GM12878 (cell line): ENCODE measurements around the gene LRRC51. TPM values are rescaled to one million over a fixed set of nuclear protein-coding genes. Genes with fewer than 3 reads are reported as not detected.
A peak's percentile ranks its signal among the peaks of the same experiment; 100 is the strongest.

Experiments used
- ATAC-seq: fragments of 200-7000 bp; cut with Tn5 transposase; 3 replicates; pipeline ENCODE4 v1.9.1; 2020; ENCODE audit warnings: mild to moderate bottlenecking, moderate library complexity
- BruUV-seq: library from RNA; stranded (reverse); fragments of 400-500 nt; replicated peaks from 2 replicates; lab custom pipeline; 2021; lab: Mats Ljungman, UMichigan
- CTCF ChIA-PET: fragments of 300-600 bp; sonication (Branson Sonifier 250); formaldehyde crosslinking; extraction: SDS; loops from one replicate; lab custom pipeline; 2021; ENCODE audit warnings: inconsistent platforms; lab: Yijun Ruan, JAX
- POLR2A ChIA-PET: fragments of 350-600 bp; formaldehyde crosslinking; extraction: SDS; loops from one replicate; lab custom pipeline; 2021; ENCODE audit warnings: inconsistent platforms; lab: Charles Lee
- RAD21 ChIA-PET: fragments of 300-600 bp; sonication (Branson Sonifier 250); formaldehyde crosslinking; loops from one replicate; lab custom pipeline; 2023; ENCODE audit warnings: antibody characterized with exemption; ENCODE audit not compliant: unreplicated experiment; lab: Charles Lee
- SMC1A ChIA-PET: fragments of 300-600 bp; sonication (Branson Sonifier 250); formaldehyde crosslinking; loops from one replicate; lab custom pipeline; 2023; ENCODE audit not compliant: unreplicated experiment, uncharacterized antibody; lab: Charles Lee
- DNase-seq: peaks from one replicate; pipeline ENCODE4 v3.0.0-alpha.2; 2011; ENCODE audit warnings: low read depth, low spot score
- FAIRE-seq: peaks from 3 replicates; lab custom pipeline; 2011; peaks lifted over from hg19 to GRCh38; lab: Jason Lieb, UNC
- H2AFZ ChIP-seq: 2 replicates; pipeline ENCODE4 v1.6.0; 2011; ENCODE audit warnings: low read depth, low read length, control low read depth; ENCODE audit not compliant: control insufficient read depth
- H3K27ac ChIP-seq: 2 replicates; pipeline ENCODE4 v1.5.1; 2011; ENCODE audit warnings: control low read depth; ENCODE audit not compliant: control insufficient read depth, insufficient read depth
- H3K27me3 ChIP-seq, 2 experiments: replicated peaks in 1 of 2; 2 replicates each; pipeline versions ENCODE4 v1.6.0 to v1.6.1; 2011; ENCODE audit warnings: low read length in 1 of 2; ENCODE audit not compliant: control insufficient read depth in 2 of 2, insufficient read depth in 2 of 2
- H3K36me3 ChIP-seq, 2 experiments: 2 replicates each; pipeline ENCODE4 v1.5.1; 2011; ENCODE audit warnings: low read length in 1 of 2; ENCODE audit not compliant: control insufficient read depth in 2 of 2, insufficient read depth in 2 of 2
- H3K4me1 ChIP-seq: 2 replicates; pipeline ENCODE4 v1.6.1; 2011; ENCODE audit warnings: mild to moderate bottlenecking, low read length, moderate library complexity, mixed read lengths; ENCODE audit not compliant: control insufficient read depth, insufficient read depth
- H3K4me2 ChIP-seq: 2 replicates; pipeline ENCODE4 v1.6.0; 2011; ENCODE audit warnings: control low read depth; ENCODE audit not compliant: control insufficient read depth, insufficient read depth
- H3K4me3 ChIP-seq: fragments of 200-600 bp; sonication (generic); 2 replicates; pipeline ENCODE4 v1.5.1; 2016
- H3K79me2 ChIP-seq: 2 replicates; pipeline ENCODE4 v1.6.0; 2011; ENCODE audit warnings: low read length; ENCODE audit not compliant: control insufficient read depth, insufficient read depth
- H3K9ac ChIP-seq: 2 replicates; pipeline ENCODE4 v1.8.0; 2011; ENCODE audit warnings: low read length, control low read depth, mixed read lengths; ENCODE audit not compliant: control insufficient read depth, insufficient read depth
- H3K9me3 ChIP-seq: replicated peaks from 3 replicates; pipeline ENCODE4 v1.5.1; 2011; ENCODE audit warnings: mild to moderate bottlenecking, low read length; ENCODE audit not compliant: control insufficient read depth, insufficient read depth
- H4K20me1 ChIP-seq: 2 replicates; pipeline ENCODE4 v1.6.0; 2011; ENCODE audit not compliant: control insufficient read depth, insufficient read depth
- BCLAF1 ChIP-seq: fragments of 450-650 bp; IDR thresholded peaks from 2 replicates; pipeline ENCODE4 v1.6.1; 2017; ENCODE audit warnings: antibody characterized with exemption, mild to moderate bottlenecking, moderate library complexity
- BRCA1 ChIP-seq: IDR thresholded peaks from 2 replicates; pipeline ENCODE4 v1.6.1; 2011; ENCODE audit warnings: low read depth, low read length, improper control_type of control experiment
- DPF2 ChIP-seq: fragments of 450-650 bp; IDR thresholded peaks from 2 replicates; pipeline ENCODE4 v1.6.1; 2017; ENCODE audit warnings: mild to moderate bottlenecking
- IKZF1 ChIP-seq: fragments of 450-650 bp; conservative IDR thresholded peaks from 2 replicates; pipeline ENCODE4 v1.6.1; 2017; ENCODE audit warnings: antibody characterized with exemption, mild to moderate bottlenecking
- IKZF2 ChIP-seq, 2 experiments: fragments of 450-650 bp; IDR thresholded peaks; 2 replicates each; pipeline ENCODE4 v1.6.1; 2017; ENCODE audit warnings: mild to moderate bottlenecking in 2 of 2, moderate library complexity in 2 of 2
- KDM1A ChIP-seq: fragments of 200-600 bp; sonication (generic); IDR thresholded peaks from 2 replicates; pipeline ENCODE4 v1.6.1; 2016; ENCODE audit warnings: borderline replicate concordance
- KLF5 ChIP-seq: fragments of 450-650 bp; IDR thresholded peaks from 2 replicates; pipeline ENCODE4 v1.6.1; 2014; ENCODE audit warnings: mild to moderate bottlenecking; ENCODE audit not compliant: partially characterized antibody
- MEF2B ChIP-seq: fragments of 450-650 bp; IDR thresholded peaks from 2 replicates; pipeline ENCODE4 v1.6.1; 2018; ENCODE audit warnings: mild to moderate bottlenecking, moderate library complexity; ENCODE audit not compliant: partially characterized antibody, poor library complexity, severe bottlenecking
- MLLT1 ChIP-seq: fragments of 450-650 bp; IDR thresholded peaks from 2 replicates; pipeline ENCODE4 v1.6.1; 2016; ENCODE audit warnings: mild to moderate bottlenecking
- POLR2AphosphoS5 ChIP-seq: IDR thresholded peaks from 2 replicates; pipeline ENCODE4 v1.6.1; 2011; ENCODE audit warnings: mild to moderate bottlenecking, low read length, inconsistent platforms
- POU2F2 ChIP-seq: IDR thresholded peaks from 3 replicates; pipeline ENCODE4 v1.6.1; 2011; ENCODE audit warnings: low read depth, mild to moderate bottlenecking, low read length, borderline replicate concordance
- SPI1 ChIP-seq: IDR thresholded peaks from 2 replicates; pipeline ENCODE4 v1.6.1; 2011; ENCODE audit warnings: low read depth, mild to moderate bottlenecking, low read length, moderate library complexity, borderline replicate concordance; ENCODE audit not compliant: insufficient read depth
- TCF12 ChIP-seq: IDR thresholded peaks from 2 replicates; pipeline ENCODE4 v1.6.1; 2011; ENCODE audit warnings: low read depth, mild to moderate bottlenecking, low read length
- ZNF24 ChIP-seq: fragments of 450-650 bp; IDR thresholded peaks from 2 replicates; pipeline ENCODE4 v1.6.1; 2017; ENCODE audit warnings: antibody characterized with exemption, mild to moderate bottlenecking
- ZNF592 ChIP-seq: fragments of 450-650 bp; IDR thresholded peaks from 2 replicates; pipeline ENCODE4 v1.6.1; 2017; ENCODE audit warnings: mild to moderate bottlenecking, moderate library complexity
- in situ Hi-C: fragments of 300-500 bp; cut with MboI; formaldehyde crosslinking; loops from 9 replicates; pipeline ENCODE4 v1.14.3; 2018; ENCODE audit warnings: mixed read lengths
- intact Hi-C: fragments of 100-400 bp; cut with micrococcal nuclease; formaldehyde crosslinking; loops from one replicate; pipeline ENCODE4 v1.14.2; 2022; ENCODE audit not compliant: unreplicated experiment
- polyA plus RNA-seq, 11 experiments: library from polyadenylated mRNA; depleted of rRNA in 4 of 11; unstranded in 6 of 11; stranded (reverse) in 5 of 11; fragments of >200 nt; fragmentation: Nextera tagmentation in 4 of 11; fragmentation: Illumina TruSeq in 1 of 11; extraction: Ambion mirVana in 4 of 11; extraction: Trizol in 1 of 11; gene quantifications; 1 replicate in 1 of 11; 2 replicates in 10 of 11; pipeline versions ENCODE4 v1.2.1 to v1.2.3, GENCODE V29; 2011 to 2016; ENCODE audit warnings: inconsistent platforms in 2 of 11, missing spikeins in 2 of 11, low read depth in 1 of 11
- total RNA-seq, 4 experiments: library from RNA; depleted of rRNA in 3 of 4; stranded (reverse); fragments of >200 nt in 3 of 4; fragmentation: Illumina TruSeq in 1 of 4; extraction: Trizol in 1 of 4; gene quantifications; 2 replicates each; pipeline versions ENCODE4 v1.2.1 to v1.2.3, GENCODE V29; 2013 to 2021

The LRRC51 gene
- total and polyA plus RNA-seq, 10 of the 15 experiments (the other 5 are each of a cell fraction or from before 2014, with no cell fraction given), result 2.6 to 8.6 (median 5.4) TPM

GRCh38 chr11:72069200-72069599 lies 11.4 kb upstream of the LRRC51 start:
- Histone ChIP-seq H2AFZ (peak overlapping the region; percentile 8), H3K9me3 (no peaks in the 10 kb centered on the region), H3K27ac (peak overlapping the region; percentile 63), H3K36me3 (no peaks in the 10 kb centered on the region; a peak in 2 of 4 replicates), H3K79me2 (peaks cover 55% of the 10 kb centered on the region), H3K4me3 (peak overlapping the region; percentile 59), H3K4me1 (peaks cover 27% of the 10 kb centered on the region), H3K27me3 (no peaks in the 10 kb centered on the region), H3K4me2 (peak overlapping the region; percentile 56), H3K9ac (peak overlapping the region; percentile 41), H4K20me1 (no peaks in the 10 kb centered on the region)
- ChIA-PET POLR2A (interaction anchor here (0.5 to 2.2 kb wide), 10 partner anchors 8 to 50 kb away, joined by 3 to 9 read pairs (median 4); no protein-coding TSS in a partner anchor), CTCF (interaction anchor here (1.0 to 2.9 kb wide), 8 partner anchors 8 to 83 kb away, joined by 3 to 16 read pairs (median 4); no protein-coding TSS in a partner anchor), RAD21 (interaction anchor here (1.1 to 7.8 kb wide), 4 partner anchors 22 to 141 kb away, joined by 3 to 46 read pairs (median 6); no protein-coding TSS in a partner anchor), SMC1A (interaction anchor here (1.2 to 8.0 kb wide), 8 partner anchors 9 to 40 kb away, joined by 3 to 48 read pairs (median 6); no protein-coding TSS in a partner anchor)
- in situ Hi-C loops (no loop called here), intact Hi-C loops (no loop called here)
- BruUV-seq, result no TSS peak
- ATAC-seq (peak; percentile 52), FAIRE-seq (peak; percentile 54), DNase-seq (no peak)
- no peak for TF ChIP-seq POLR2AphosphoS5
- no peak for TF ChIP-seq KLF5
- no peak for TF ChIP-seq TCF12
- TF ChIP-seq IKZF2 (IDR thresholded peaks at IDR 0.05), result peak; percentile 59 to 70; a peak in 2 of 4 replicates
- TF ChIP-seq BCLAF1, result no peak
- TF ChIP-seq DPF2, result 0 out of 2 replicates have a peak, but pooled peaks have one; percentile 22
- TF ChIP-seq ZNF24, result no peak
- TF ChIP-seq IKZF1, result peak; percentile 48
- TF ChIP-seq BRCA1, result no peak
- no peak for TF ChIP-seq KDM1A
- no peak for TF ChIP-seq MLLT1
- TF ChIP-seq SPI1, result peak; percentile 25; the same call in 1 of the 2 replicates
- no peak for TF ChIP-seq POU2F2
- TF ChIP-seq MEF2B, result peak; percentile 22
- TF ChIP-seq ZNF592, result no peak
